Measurements from ENCODE around the gene SSTR3. TPM values are rescaled to one million over a fixed set of nuclear protein-coding genes. Genes with fewer than 3 reads are reported as not detected.

The SSTR3 gene
- total RNA-seq, 1 experiment from 2014 or later: not detected

GRCh38 chr22:37199103-37199759, 13.0 kb downstream of the SSTR3 start:
- H3K4me1 ChIP-seq (ENCODE audit: insufficient read depth, low read length, poor library complexity, severe bottlenecking): peaks cover 15% of the 10 kb centered on the region
- intact Hi-C loops (cut with micrococcal nuclease; ENCODE audit: unreplicated experiment): loop anchor here (1.0 to 5.0 kb wide), 2 partner anchors 33 to 122 kb away; no protein-coding TSS in a partner anchor
- H3K27ac ChIP-seq (ENCODE audit: low read depth, low read length, poor library complexity, severe bottlenecking): peak overlapping the region; percentile 88
- DNase-seq (ENCODE audit: low spot score): peak; percentile 98
- H3K4me3 ChIP-seq (ENCODE audit: low read depth, low read length, poor library complexity, severe bottlenecking): peak overlapping the region; percentile 65
- POLR2A ChIA-PET (ENCODE audit: low non-redundant PET): no interaction called here
- BruUV-seq (replicated peaks): no TSS peak
- H3K9me3 ChIP-seq (ENCODE audit: low read depth, low read length, poor library complexity, severe bottlenecking): no peaks in the 10 kb centered on the region
- TF ChIP-seq EZH2 (IDR thresholded peaks at IDR 0.05; ENCODE audit: borderline replicate concordance, low read depth, low read length, poor library complexity, severe bottlenecking) (no peak), CTCF (conservative IDR thresholded peaks at IDR 0.05; ENCODE audit: low read depth, low read length) (peak; percentile 77)
- CTCF ChIA-PET: interaction anchor here (0.6 to 1.0 kb wide), 5 partner anchors 11 to 363 kb away, joined by 3 to 9 read pairs (median 6); partner anchors contain the start of gene C1QTNF6
- no peaks in the 10 kb centered on the region for H3K27me3 ChIP-seq (replicated peaks; ENCODE audit: insufficient read depth, low read depth, low read length, poor library complexity)
- H3K36me3 ChIP-seq (ENCODE audit: insufficient read depth, low read length, poor library complexity, severe bottlenecking): no peaks in the 10 kb centered on the region

- H3K27me3 ChIP-seq (replicated peaks; ENCODE audit: insufficient read depth, low read depth, low read length, poor library complexity): no peaks in the 10 kb centered on the region
- H3K4me1 ChIP-seq (ENCODE audit: insufficient read depth, low read length, poor library complexity, severe bottlenecking): peaks cover 15% of the 10 kb centered on the region
- TF ChIP-seq EZH2 (IDR thresholded peaks at IDR 0.05; ENCODE audit: borderline replicate concordance, low read depth, low read length, poor library complexity, severe bottlenecking): no peak
- peak; percentile 84 for TF ChIP-seq CTCF (conservative IDR thresholded peaks at IDR 0.05; ENCODE audit: low read depth, low read length)
- H3K36me3 ChIP-seq (ENCODE audit: insufficient read depth, low read length, poor library complexity, severe bottlenecking): no peaks in the 10 kb centered on the region
- no peaks in the 10 kb centered on the region for H3K9me3 ChIP-seq (ENCODE audit: low read depth, low read length, poor library complexity, severe bottlenecking)
- DNase-seq (ENCODE audit: low spot score): peak; percentile 84
- ChIA-PET CTCF (interaction anchor here (0.6 to 1.5 kb wide), 5 partner anchors 11 to 178 kb away, joined by 3 to 9 read pairs (median 6); partner anchors contain the start of gene C1QTNF6), POLR2A (ENCODE audit: low non-redundant PET) (no interaction called here)
- H3K27ac ChIP-seq (ENCODE audit: low read depth, low read length, poor library complexity, severe bottlenecking): peak overlapping the region; percentile 88
- peak overlapping the region; percentile 65 for H3K4me3 ChIP-seq (ENCODE audit: low read depth, low read length, poor library complexity, severe bottlenecking)
- intact Hi-C loops (cut with micrococcal nuclease; ENCODE audit: unreplicated experiment): loop anchor here (1.0 to 5.0 kb wide), 2 partner anchors 32 to 121 kb away; no protein-coding TSS in a partner anchor
- no TSS peak for BruUV-seq (replicated peaks)
These were observed 13.8 kb downstream of the SSTR3 start for GRCh38 chr22:37198258-37199102.

GRCh38 chr22:37197451-37198257, 14.6 kb downstream of the SSTR3 start:
- CTCF ChIA-PET: interaction anchor here (0.6 to 1.5 kb wide), 2 partner anchors 10 to 30 kb away, joined by 3 read pairs; partner anchors contain the start of gene C1QTNF6
- TF ChIP-seq EZH2 (IDR thresholded peaks at IDR 0.05; ENCODE audit: borderline replicate concordance, low read depth, low read length, poor library complexity, severe bottlenecking): no peak
- TF ChIP-seq CTCF (conservative IDR thresholded peaks at IDR 0.05; ENCODE audit: low read depth, low read length): no peak
- intact Hi-C loops (cut with micrococcal nuclease; ENCODE audit: unreplicated experiment): loop anchor here (5.0 kb wide), 1 partner anchor 120 kb away; no protein-coding TSS in a partner anchor
- peak overlapping the region; percentile 65 for H3K4me3 ChIP-seq (ENCODE audit: low read depth, low read length, poor library complexity, severe bottlenecking)
- peak overlapping the region; percentile 88 for H3K27ac ChIP-seq (ENCODE audit: low read depth, low read length, poor library complexity, severe bottlenecking)
- BruUV-seq (replicated peaks): no TSS peak
- no peaks in the 10 kb centered on the region for H3K27me3 ChIP-seq (replicated peaks; ENCODE audit: insufficient read depth, low read depth, low read length, poor library complexity)
- POLR2A ChIA-PET (ENCODE audit: low non-redundant PET): no interaction called here
- H3K4me1 ChIP-seq (ENCODE audit: insufficient read depth, low read length, poor library complexity, severe bottlenecking): peaks cover 15% of the 10 kb centered on the region
- DNase-seq (ENCODE audit: low spot score): no peak
- peaks cover 6% of the 10 kb centered on the region for H3K9me3 ChIP-seq (ENCODE audit: low read depth, low read length, poor library complexity, severe bottlenecking)
- H3K36me3 ChIP-seq (ENCODE audit: insufficient read depth, low read length, poor library complexity, severe bottlenecking): no peaks in the 10 kb centered on the region
